ENCODE data around the gene TPCN2.
A peak's percentile ranks its signal among the peaks of the same experiment; 100 is the strongest.

Gene TPCN2

DNA sequence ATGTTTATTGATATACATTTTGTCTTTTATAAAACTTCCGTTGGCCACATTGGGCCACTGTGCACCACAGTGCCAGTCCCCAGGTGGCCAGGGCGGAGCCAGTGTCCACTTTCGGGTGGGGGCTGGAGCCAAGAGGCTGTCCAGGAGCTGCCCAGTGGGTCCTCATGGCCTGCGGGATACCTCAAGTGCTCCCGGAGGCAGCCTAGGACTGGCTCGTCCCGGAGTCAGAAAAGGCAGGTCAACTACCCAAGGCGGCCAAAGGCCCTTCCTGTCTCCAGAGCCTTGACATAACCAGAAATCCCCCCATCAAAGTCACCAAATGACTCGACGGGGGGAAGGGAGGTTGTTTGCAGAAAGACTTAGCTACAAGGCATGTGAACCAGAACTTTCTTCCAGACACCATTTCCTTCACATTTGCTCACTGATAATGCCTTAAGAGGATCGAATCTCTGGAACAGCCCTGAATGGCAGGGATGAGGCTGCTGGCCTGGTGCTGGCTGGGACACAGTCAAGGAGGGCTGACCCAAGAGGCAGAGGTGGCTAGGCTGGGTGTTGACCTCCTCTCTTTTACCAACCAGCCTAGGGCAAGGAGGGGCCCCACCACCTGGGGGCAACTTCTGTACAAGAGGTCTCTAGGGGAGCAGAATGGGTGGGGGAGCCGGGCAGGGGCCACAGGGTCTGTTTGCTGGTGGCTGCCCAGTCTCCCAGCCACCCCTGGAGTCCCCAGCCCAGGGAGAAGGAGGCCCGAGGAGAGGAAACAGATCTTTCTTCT, 44.1 kb upstream of the TPCN2 start:
- DNase-seq (ENCODE audit: insufficient read length) (peak; percentile 29), FAIRE-seq (no peak)
- TF ChIP-seq POLR2A (IDR thresholded peaks at IDR 0.05; ENCODE audit: low read depth, low read length) (no peak), TAF1 (IDR thresholded peaks at IDR 0.05; ENCODE audit: borderline replicate concordance, low read depth, low read length) (no peak), POLR2AphosphoS5 (IDR thresholded peaks at IDR 0.05; ENCODE audit: low read depth, low read length) (no peak)

DNA sequence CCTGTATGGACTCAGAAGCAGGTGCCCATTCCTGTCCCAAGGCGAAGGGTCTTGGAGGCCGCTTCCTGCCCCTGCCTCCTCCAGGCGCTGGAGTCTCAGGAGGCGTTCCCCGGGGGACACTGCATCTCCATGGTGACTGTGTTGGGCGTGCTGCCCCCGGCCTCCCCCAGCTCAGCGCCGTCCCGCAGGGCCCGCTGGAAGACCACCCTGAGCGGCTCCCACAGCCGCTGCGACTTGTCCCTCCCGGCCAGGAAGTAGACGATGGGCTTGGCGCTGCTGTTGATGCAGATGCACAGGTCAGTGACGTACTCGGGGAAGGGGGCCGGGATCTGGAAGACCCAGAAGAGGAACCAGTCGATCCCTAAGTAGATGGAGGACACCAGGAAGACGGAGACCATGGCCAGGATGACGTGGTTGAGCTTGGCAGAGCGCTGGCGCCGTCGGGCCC, 43.5 kb upstream of the TPCN2 start:
- no peak for TF ChIP-seq POLR2AphosphoS5 (IDR thresholded peaks at IDR 0.05; ENCODE audit: low read depth, low read length)
- DNase-seq (ENCODE audit: insufficient read length), result no peak
- FAIRE-seq, result no peak

DNA sequence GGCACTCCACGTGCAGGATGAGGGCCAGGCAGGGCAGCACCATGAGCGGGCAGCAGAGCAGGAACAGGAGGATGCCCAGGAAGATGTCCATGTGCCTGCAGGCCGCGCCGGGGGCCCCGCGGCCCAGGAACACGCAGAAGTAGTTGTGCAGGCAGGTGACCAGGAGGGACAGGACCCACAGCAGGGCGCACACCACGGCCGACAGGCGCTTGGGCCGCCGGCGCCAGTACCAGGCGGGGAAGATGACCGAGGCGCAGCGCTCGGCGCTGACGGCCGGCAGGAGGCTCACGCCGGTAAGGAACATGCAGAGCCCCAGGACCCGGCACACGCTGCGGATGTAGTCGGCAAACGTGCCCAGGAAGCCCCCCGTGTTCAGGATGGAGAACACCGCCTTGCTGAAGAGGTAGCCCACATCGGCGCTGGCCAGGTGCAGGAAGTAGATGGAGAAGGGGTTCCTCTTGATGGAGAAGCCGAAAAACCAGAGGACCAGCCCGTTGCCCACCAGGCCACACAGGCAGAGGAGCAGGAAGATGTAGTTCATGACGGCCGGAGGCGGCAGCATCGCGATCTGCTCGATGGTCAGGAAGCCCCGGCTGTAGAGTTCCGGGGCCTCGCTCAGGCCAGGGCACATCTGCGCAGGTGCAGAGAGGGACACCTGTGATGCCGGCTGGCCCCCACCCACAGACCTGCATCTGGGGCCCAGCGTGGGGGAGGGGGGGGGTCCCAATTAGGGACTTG, 42.9 kb upstream of the TPCN2 start:
- TF ChIP-seq TAF1 (IDR thresholded peaks at IDR 0.05; ENCODE audit: borderline replicate concordance, low read depth, low read length) (no peak), POLR2A (IDR thresholded peaks at IDR 0.05; ENCODE audit: low read depth, low read length) (no peak), POLR2AphosphoS5 (IDR thresholded peaks at IDR 0.05; ENCODE audit: low read depth, low read length) (no peak)
- FAIRE-seq, result no peak
- DNase-seq (ENCODE audit: insufficient read length), result no peak

DNA sequence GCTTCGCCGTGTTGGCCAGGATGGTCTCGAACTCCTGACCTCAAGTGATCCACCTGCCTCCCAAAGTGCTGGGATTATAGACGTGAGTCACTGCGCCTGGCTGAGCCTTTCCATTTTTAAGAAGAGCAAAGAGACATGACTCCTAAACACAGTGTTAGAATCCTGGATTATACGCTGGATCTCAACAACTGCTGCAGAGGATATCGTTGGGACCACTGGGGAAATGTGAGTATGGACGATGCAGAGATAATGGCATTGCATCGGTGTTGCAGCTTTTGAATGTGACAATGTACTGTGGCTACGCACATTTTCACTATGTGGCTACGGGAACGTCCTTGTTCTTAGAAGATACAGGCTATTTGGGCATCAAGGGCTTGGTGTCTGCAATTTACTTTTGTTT, 41.9 kb upstream of the TPCN2 start:
- DNase-seq (ENCODE audit: insufficient read length) (no peak), FAIRE-seq (no peak)
- TF ChIP-seq TAF1 (IDR thresholded peaks at IDR 0.05; ENCODE audit: borderline replicate concordance, low read depth, low read length), result no peak
- TF ChIP-seq POLR2AphosphoS5 (IDR thresholded peaks at IDR 0.05; ENCODE audit: low read depth, low read length), result no peak
- no peak for TF ChIP-seq POLR2A (IDR thresholded peaks at IDR 0.05; ENCODE audit: low read depth, low read length)

DNA sequence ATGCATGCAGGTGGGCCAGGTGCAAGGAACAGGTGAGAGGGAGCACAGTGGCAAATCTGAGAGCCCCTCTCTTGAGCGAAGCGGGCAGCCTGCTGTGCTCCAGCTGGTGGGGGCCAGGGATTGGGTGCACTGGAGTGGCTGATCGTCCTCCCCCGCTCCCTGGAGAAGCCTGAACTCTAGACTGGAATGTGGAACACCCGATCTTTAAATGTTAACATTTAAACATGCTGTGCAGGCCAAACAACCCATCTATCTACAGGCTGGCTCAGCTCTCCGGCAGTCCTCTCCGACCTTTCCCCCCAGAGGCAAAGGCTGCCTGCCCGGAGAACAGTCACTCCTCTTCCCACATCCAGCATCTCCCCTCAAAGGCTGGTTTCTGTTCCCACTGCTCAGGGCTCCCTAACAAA, 40.8 kb upstream of the TPCN2 start:
- FAIRE-seq (no peak), DNase-seq (ENCODE audit: insufficient read length) (no peak)
- no peak for TF ChIP-seq POLR2AphosphoS5 (IDR thresholded peaks at IDR 0.05; ENCODE audit: low read depth, low read length)
- no peak for TF ChIP-seq POLR2A (IDR thresholded peaks at IDR 0.05; ENCODE audit: low read depth, low read length)
- no peak for TF ChIP-seq TAF1 (IDR thresholded peaks at IDR 0.05; ENCODE audit: borderline replicate concordance, low read depth, low read length)

DNA sequence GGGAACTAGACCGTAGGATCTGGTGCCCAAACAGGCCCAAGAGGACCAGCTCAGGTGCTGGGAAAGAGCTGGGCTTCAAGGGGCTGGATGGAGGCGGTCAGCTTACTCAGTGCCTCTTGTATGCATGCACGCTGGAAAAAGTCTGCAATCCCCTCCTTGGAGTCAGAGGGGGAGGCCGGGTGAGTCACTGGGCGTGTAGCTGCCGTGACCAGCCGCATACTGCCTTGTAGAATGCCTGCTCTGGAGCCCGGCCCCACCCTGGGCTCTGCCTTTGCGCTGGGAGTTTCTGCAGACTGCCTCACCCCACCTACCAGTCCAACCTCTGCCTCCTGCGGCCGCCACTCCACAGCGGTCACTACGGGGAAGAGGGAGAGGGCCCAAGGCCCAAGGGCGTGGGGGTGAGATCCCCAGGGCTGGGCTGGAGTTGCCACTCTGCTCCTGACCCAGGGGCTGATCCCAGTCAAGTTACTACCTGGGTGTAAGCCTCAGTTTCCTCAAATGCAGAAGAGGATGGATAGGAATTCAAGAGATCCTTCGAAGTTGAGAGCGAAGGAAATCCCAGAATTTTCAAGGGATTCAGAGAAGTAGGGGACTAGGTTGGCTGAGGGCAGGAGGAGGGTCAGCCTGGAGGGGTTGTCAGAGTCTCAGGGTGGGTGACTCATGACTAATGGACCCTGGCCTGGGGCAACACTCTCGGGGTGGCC, 39.8 kb upstream of the TPCN2 start:
- no peak for DNase-seq (ENCODE audit: insufficient read length)
- no peak for FAIRE-seq
- TF ChIP-seq POLR2AphosphoS5 (IDR thresholded peaks at IDR 0.05; ENCODE audit: low read depth, low read length), result no peak
- TF ChIP-seq TAF1 (IDR thresholded peaks at IDR 0.05; ENCODE audit: borderline replicate concordance, low read depth, low read length), result no peak
- TF ChIP-seq POLR2A (IDR thresholded peaks at IDR 0.05; ENCODE audit: low read depth, low read length), result no peak

DNA sequence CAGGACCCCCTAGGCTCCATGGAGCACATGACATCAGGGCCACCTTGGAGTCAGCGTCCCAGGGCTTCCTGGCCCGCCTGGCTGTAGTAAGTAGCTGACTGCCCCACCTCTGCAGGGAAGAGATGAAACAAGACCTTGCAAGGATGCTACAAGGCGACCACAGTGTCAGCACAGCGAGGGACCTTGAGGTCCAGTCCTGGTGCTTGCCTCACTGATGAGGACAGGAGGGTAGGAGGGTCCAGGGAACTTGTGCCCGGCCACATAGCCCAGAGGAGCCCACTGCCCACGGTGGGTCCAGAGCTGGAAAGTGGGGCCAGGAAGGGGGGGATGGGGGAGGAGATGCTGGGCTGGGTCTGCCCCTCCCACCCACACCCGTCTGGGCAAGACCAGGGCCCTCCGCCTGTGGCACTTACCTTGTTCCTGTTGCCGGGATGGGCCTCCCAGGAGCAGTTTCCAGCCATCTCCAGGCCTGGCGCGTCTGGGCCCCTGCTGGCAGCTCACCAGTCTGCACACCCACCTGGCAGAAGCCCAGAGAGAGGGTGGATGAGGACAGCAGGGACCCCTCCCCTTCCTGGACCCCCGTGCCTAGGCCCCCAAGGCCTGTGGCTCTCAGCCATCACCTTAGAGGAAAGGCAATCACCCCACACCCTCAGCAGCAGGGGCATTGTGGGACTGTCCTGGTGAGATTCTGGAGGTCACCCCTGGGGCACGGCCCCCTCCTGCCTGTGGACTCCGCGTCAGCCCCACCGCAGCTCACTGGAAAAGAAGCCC, 39.1 kb upstream of the TPCN2 start:
- no peak for FAIRE-seq
- DNase-seq (ENCODE audit: insufficient read length), result no peak
- no peak for TF ChIP-seq TAF1 (IDR thresholded peaks at IDR 0.05; ENCODE audit: borderline replicate concordance, low read depth, low read length)

DNA sequence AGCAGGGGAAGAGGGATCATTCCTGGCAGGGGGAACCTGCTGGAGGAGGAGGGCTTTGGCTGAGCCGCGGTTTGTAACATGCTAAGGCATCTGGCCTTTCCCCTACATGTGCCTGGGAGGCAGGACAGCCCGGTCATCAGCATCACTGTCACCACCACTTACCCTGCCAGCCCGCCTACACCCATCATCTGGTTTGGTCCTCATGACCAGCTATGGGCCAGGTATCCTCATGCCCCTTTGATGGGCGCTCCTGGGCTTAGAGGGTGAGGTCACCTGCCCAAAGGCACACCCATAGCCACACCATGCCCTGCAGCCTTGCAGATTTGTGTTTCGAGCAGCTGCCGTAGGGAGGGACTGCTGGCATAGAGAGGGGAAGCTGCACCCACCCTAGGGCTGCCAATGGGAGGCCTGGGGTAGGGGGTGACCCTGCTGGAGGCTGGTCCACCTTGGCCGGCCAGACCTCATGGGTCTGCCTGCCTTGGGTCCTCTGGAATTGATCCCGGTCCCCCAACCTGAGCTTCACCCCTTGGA, 38.3 kb upstream of the TPCN2 start:
- peak; percentile 17 for FAIRE-seq
- no peak for DNase-seq (ENCODE audit: insufficient read length)
- TF ChIP-seq POLR2AphosphoS5 (IDR thresholded peaks at IDR 0.05; ENCODE audit: low read depth, low read length) (no peak), POLR2A (IDR thresholded peaks at IDR 0.05; ENCODE audit: low read depth, low read length) (no peak), TAF1 (IDR thresholded peaks at IDR 0.05; ENCODE audit: borderline replicate concordance, low read depth, low read length) (no peak)

DNA sequence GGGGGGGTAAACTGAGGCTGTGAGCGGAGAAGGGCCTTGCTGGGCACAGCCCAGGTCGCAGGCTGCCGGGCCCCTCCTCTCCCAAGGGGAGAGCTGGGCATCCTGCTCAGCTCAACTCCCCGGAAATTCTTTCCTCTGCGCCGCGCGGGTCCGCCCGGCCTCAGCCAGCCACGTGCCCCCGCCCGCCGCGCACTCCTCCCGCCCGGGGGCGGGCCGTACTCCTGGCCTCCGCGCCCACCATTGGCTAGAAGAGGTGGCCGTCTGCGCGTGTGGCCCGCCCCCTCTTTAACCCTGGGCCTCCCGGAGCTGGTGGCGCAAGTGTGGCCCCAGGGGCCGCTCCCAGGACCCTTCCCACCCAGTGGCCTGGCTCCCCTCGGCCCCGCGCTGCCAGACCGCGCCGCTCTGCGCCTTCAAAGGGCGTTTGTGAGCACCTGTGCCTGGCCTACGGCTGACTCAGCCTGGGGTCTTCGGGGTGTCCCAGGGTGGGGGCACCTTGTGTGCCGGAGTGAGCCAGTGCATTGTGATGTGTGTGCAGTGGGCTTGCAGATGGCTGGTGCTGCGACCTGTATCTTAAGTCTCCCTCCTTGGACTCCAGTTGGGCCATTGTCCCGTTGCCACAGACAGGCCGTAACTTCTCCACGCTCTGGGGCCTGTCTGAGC, 37.6 kb upstream of the TPCN2 start:
- DNase-seq (ENCODE audit: insufficient read length) (no peak), FAIRE-seq (no peak)
- TF ChIP-seq POLR2A (IDR thresholded peaks at IDR 0.05; ENCODE audit: low read depth, low read length) (no peak), TAF1 (IDR thresholded peaks at IDR 0.05; ENCODE audit: borderline replicate concordance, low read depth, low read length) (no peak), POLR2AphosphoS5 (IDR thresholded peaks at IDR 0.05; ENCODE audit: low read depth, low read length) (no peak)

DNA sequence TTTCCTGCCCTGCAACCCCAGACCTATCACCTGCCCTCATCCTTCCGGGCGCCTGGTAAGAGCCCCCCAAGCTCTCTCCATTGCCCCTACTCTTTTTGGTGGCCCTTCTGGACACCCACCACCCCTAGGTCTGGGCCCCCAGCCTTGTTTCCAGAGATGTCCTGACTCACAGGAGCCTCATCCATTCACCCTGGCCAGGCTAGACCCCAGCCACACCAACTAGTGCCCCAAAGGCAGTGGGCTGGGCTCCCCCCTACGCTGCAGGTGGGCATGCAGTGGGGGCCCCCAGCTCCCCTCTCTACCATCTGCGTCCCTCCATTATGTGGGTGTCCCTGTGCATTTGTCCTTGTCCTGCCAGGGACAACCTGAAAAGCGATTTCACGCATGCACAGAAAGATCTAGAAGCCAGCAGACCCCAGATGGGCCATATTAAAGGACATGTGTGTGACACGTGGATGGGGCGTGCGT, 37.1 kb upstream of the TPCN2 start:
- DNase-seq (ENCODE audit: insufficient read length), result no peak
- TF ChIP-seq POLR2AphosphoS5 (IDR thresholded peaks at IDR 0.05; ENCODE audit: low read depth, low read length), result no peak
- no peak for TF ChIP-seq POLR2A (IDR thresholded peaks at IDR 0.05; ENCODE audit: low read depth, low read length)
- no peak for TF ChIP-seq TAF1 (IDR thresholded peaks at IDR 0.05; ENCODE audit: borderline replicate concordance, low read depth, low read length)
- FAIRE-seq, result no peak
